Naive thymus-derived CD4-positive, alpha-beta T cell (primary cell): ENCODE measurements around the gene CCDC192. TPM values are rescaled to one million over a fixed set of nuclear protein-coding genes. Genes with fewer than 3 reads are reported as not detected.
A peak's percentile ranks its signal among the peaks of the same experiment; 100 is the strongest.

Experiments used
- ATAC-seq: fragments of 150-1000 bp; cut with Tn5 transposase; 2 replicates; pipeline ENCODE4 v1.10.0; 2021; ENCODE audit warnings: mild to moderate bottlenecking, moderate library complexity
- CTCF ChIA-PET: fragments of 350-600 bp; sonication (Branson Sonifier 250); formaldehyde crosslinking; loops from one replicate; lab custom pipeline; 2021; ENCODE audit warnings: antibody characterized with exemption; lab: Charles Lee
- POLR2A ChIA-PET: fragments of 350-600 bp; sonication (Branson Sonifier 250); formaldehyde crosslinking; loops from one replicate; lab custom pipeline; 2021; ENCODE audit warnings: antibody characterized with exemption, inconsistent platforms; lab: Charles Lee
- DNase-seq, 9 donors: peaks; one replicate each; pipeline versions ENCODE4 v3.0.0 to v3.0.0-alpha.2; 2020 to 2022; ENCODE audit warnings: mixed read lengths in 1 of 9
- H3K27ac ChIP-seq: one replicate; pipeline ENCODE4 v1.7.0; 2013; ENCODE audit warnings: mild to moderate bottlenecking, low read depth, low read length, moderate library complexity
- H3K27me3 ChIP-seq, 2 donors: one replicate each; pipeline ENCODE4 v1.7.0; 2013; ENCODE audit warnings: low read length in 2 of 2, mild to moderate bottlenecking in 2 of 2, moderate library complexity in 2 of 2; ENCODE audit not compliant: control insufficient read depth in 2 of 2, insufficient read depth in 2 of 2
- H3K36me3 ChIP-seq, 3 experiments: 1 replicate in 2 of 3; 2 replicates in 1 of 3; pipeline ENCODE4 v1.7.0; 2013; ENCODE audit warnings: low read length in 3 of 3, mild to moderate bottlenecking in 3 of 3, moderate library complexity in 1 of 3; ENCODE audit not compliant: insufficient read depth in 3 of 3, control insufficient read depth in 2 of 3
- H3K4me1 ChIP-seq, 2 donors: one replicate each; pipeline ENCODE4 v1.7.0; 2013; ENCODE audit warnings: low read length in 2 of 2, mild to moderate bottlenecking in 2 of 2, moderate library complexity in 1 of 2; ENCODE audit not compliant: control insufficient read depth in 2 of 2, insufficient read depth in 2 of 2
- H3K4me3 ChIP-seq: 2 replicates; pipeline ENCODE4 v1.7.0; 2013; ENCODE audit warnings: mild to moderate bottlenecking, low read length
- H3K9me3 ChIP-seq, 3 experiments: 1 replicate in 2 of 3; 2 replicates in 1 of 3; pipeline ENCODE4 v1.7.0; 2013; ENCODE audit warnings: low read length in 3 of 3; ENCODE audit not compliant: control insufficient read depth in 2 of 3
- H3K27ac Mint-ChIP-seq, 9 donors: one replicate each; pipeline ENCODE4 v1.8.0; 2020 to 2022; ENCODE audit warnings: mixed read lengths in 9 of 9, mild to moderate bottlenecking in 8 of 9, moderate library complexity in 5 of 9, inconsistent platforms in 2 of 9
- H3K27me3 Mint-ChIP-seq, 5 donors: one replicate each; pipeline ENCODE4 v1.8.0; 2021 to 2022; ENCODE audit warnings: mixed read lengths in 5 of 5, mild to moderate bottlenecking in 1 of 5
- H3K36me3 Mint-ChIP-seq, 5 donors: one replicate each; pipeline ENCODE4 v1.8.0; 2020 to 2022; ENCODE audit warnings: mixed read lengths in 5 of 5, mild to moderate bottlenecking in 3 of 5, inconsistent platforms in 1 of 5
- H3K4me1 Mint-ChIP-seq, 7 donors: one replicate each; pipeline ENCODE4 v1.8.0; 2020 to 2022; ENCODE audit warnings: mixed read lengths in 7 of 7, mild to moderate bottlenecking in 3 of 7, inconsistent platforms in 1 of 7
- H3K4me3 Mint-ChIP-seq, 10 donors: one replicate each; pipeline ENCODE4 v1.8.0; 2020 to 2022; ENCODE audit warnings: mild to moderate bottlenecking in 10 of 10, mixed read lengths in 10 of 10, moderate library complexity in 6 of 10, inconsistent platforms in 2 of 10
- H3K9me3 Mint-ChIP-seq, 11 donors: one replicate each; pipeline ENCODE4 v1.8.0; 2020 to 2022; ENCODE audit warnings: mixed read lengths in 11 of 11, mild to moderate bottlenecking in 4 of 11, inconsistent platforms in 1 of 11, moderate library complexity in 1 of 11
- intact Hi-C, 2 donors: fragments of 100-400 bp; cut with micrococcal nuclease; formaldehyde crosslinking; loops; one replicate each; pipeline ENCODE4 v1.15.1; 2023
- polyA plus RNA-seq, 2 donors: library from polyadenylated mRNA; unstranded; fragments of 300-500 nt; fragmentation: Illumina TruSeq; gene quantifications; one replicate each; pipeline ENCODE4 v1.2.3, GENCODE V29; 2021
- total RNA-seq, 6 experiments: library from RNA in 5 of 6; stranded (reverse) in 5 of 6; gene quantifications; 1 replicate in 5 of 6; 2 replicates in 1 of 6; pipeline ENCODE4 v1.2.3 and lab custom pipeline; 2021 to 2026

CCDC192 gene
- total and polyA plus RNA-seq, 7 experiments from 2014 or later = not detected

DNA sequence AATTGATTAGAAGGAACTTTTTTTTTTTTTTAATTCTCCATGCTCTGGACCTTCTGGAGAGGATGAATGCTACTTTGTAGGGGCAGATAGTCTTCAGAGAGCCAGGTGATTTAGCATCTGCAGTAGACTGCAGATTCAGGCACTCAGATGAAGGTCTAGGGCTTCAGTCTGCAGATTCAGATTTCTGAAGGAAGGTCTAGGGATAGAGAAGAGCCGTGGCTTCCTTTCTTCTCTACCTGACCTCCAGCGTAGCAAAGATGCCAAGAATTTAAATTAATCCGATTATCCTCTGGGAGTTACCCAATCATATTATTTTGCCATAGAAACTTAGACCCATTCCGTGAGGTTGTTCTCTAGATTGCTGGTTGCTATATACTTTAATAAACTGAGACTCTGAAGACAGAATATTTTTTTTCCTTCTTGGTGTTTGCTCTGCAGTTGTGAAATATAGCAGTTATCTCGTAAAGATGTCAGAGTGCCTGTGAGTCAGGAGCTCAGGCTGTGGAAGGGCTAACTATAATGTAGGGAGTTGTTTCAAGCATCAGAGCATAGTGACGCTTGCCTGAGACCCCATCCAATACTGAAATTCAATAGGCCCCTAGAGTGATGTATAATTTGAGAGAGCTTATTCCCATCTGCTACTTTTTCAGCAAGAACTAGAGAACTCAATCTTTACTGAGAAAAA lies 247.7 kb downstream of the CCDC192 start:
- no peak for ATAC-seq
- CTCF ChIA-PET = no interaction called here
- Mint-ChIP-seq H3K4me1 (no peaks in the 10 kb centered on the region), H3K9me3 (peaks cover 0 to 6% (median 0%) of the 10 kb centered on the region in 11 donors), H3K27me3 (no peaks in the 10 kb centered on the region), H3K27ac (no peak overlapping the region), H3K36me3 (peaks cover 0 to 46% (median 32%) of the 10 kb centered on the region in 5 donors), H3K4me3 (no peak overlapping the region)
- Histone ChIP-seq H3K9me3 (no peaks in the 10 kb centered on the region), H3K27me3 (no peaks in the 10 kb centered on the region), H3K27ac (no peak overlapping the region), H3K36me3 (peaks cover 0 to 3% (median 0%) of the 10 kb centered on the region in 3 experiments), H3K4me3 (no peak overlapping the region), H3K4me1 (no peaks in the 10 kb centered on the region)
- DNase-seq = no peak
- intact Hi-C loops = no loop called here
- POLR2A ChIA-PET = no interaction called here

DNA sequence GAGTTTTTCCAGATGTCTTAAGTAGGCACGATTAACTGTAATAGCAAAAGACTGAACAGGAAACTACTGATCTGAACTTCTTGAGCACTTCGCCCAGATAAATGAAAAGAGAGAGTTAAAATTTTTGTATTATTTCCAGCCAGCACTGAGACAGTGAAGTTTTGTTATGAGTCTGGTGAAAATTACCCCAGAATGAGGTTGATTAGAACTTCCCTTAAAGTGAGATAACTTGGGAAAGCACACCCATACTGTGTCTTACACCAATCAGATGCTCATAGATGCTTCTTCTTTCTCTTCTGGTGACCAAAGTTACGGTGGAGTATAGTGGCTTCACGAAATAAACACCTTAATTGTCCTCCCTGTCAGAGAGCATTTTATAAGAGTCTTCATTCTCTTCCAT lies 248.6 kb downstream of the CCDC192 start:
- Mint-ChIP-seq H3K4me1 (no peaks in the 10 kb centered on the region), H3K4me3 (no peak overlapping the region), H3K27me3 (no peaks in the 10 kb centered on the region), H3K27ac (no peak overlapping the region), H3K9me3 (peaks cover 0 to 6% (median 0%) of the 10 kb centered on the region in 11 donors), H3K36me3 (peaks cover 3 to 55% (median 37%) of the 10 kb centered on the region in 5 donors)
- H3K36me3 ChIP-seq = peaks cover 0 to 3% (median 0%) of the 10 kb centered on the region in 3 experiments
- H3K27me3 ChIP-seq = no peaks in the 10 kb centered on the region
- ChIA-PET POLR2A (no interaction called here), CTCF (no interaction called here)
- no peaks in the 10 kb centered on the region for H3K9me3 ChIP-seq
- intact Hi-C loops = no loop called here
- no peak overlapping the region for H3K4me3 ChIP-seq
- no peaks in the 10 kb centered on the region for H3K4me1 ChIP-seq
- DNase-seq (no peak), ATAC-seq (no peak)
- no peak overlapping the region for H3K27ac ChIP-seq

DNA sequence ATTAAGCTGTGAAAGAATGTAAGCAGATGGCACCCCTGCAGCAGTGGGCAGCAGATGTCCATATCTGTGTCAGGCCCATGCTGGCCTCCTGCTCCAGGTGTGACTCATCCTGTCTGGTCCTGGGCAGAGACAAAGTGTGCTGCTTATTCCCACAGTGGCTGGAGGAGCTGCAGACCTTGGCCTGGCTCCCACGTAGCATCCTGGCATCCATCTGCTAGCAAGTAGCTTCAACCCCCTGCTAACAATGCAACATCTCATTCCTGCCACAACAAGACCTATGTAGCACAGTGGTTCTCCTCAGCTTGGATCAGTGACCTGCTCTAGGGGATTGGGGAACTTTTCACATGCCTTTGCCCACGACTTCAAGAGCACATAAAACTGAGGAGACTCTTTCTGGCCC lies 254.0 kb downstream of the CCDC192 start:
- Histone ChIP-seq H3K27ac (no peak overlapping the region), H3K9me3 (no peaks in the 10 kb centered on the region), H3K4me3 (no peak overlapping the region), H3K27me3 (no peaks in the 10 kb centered on the region), H3K4me1 (no peaks in the 10 kb centered on the region), H3K36me3 (no peaks in the 10 kb centered on the region)
- H3K4me3 Mint-ChIP-seq = no peak overlapping the region
- no peaks in the 10 kb centered on the region for H3K27me3 Mint-ChIP-seq
- ChIA-PET CTCF (no interaction called here), POLR2A (no interaction called here)
- H3K36me3 Mint-ChIP-seq = peaks cover 3 to 41% (median 32%) of the 10 kb centered on the region in 5 donors
- no peak for DNase-seq
- no peak overlapping the region for H3K27ac Mint-ChIP-seq
- intact Hi-C loops = no loop called here
- peaks cover 0 to 6% (median 0%) of the 10 kb centered on the region in 11 donors for H3K9me3 Mint-ChIP-seq
- ATAC-seq = no peak
- H3K4me1 Mint-ChIP-seq = peaks cover 8 to 40% (median 31%) of the 10 kb centered on the region in 7 donors

DNA sequence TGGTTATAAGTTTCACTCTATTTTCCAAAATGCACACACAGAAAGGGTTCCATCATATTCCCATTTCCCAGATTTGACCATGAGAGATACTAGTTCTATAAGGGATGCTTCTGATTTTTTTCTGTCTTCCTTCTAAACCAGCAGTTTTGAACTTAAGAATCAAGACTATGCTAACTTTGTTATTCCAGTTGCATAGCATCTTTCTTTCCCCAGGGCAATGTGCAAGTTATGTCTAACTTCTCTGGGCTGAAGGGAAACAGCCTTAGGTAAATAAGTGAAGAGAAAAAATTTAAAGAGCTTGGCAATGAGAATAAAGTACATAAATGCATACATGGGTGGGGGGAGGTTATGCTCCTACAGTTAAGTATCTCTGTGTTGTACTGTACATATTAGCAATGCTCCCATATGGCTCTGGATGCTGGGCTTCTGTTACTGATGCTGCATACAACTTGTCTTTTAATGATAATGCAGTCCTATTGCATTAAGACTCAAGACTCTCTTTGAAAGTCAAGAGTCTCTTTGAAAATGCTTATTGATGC lies 254.6 kb downstream of the CCDC192 start:
- no peak for ATAC-seq
- peaks cover 3 to 36% (median 30%) of the 10 kb centered on the region in 5 donors for H3K36me3 Mint-ChIP-seq
- Histone ChIP-seq H3K27ac (no peak overlapping the region), H3K27me3 (no peaks in the 10 kb centered on the region), H3K9me3 (no peaks in the 10 kb centered on the region), H3K4me3 (no peak overlapping the region), H3K4me1 (no peaks in the 10 kb centered on the region), H3K36me3 (no peaks in the 10 kb centered on the region)
- no peak overlapping the region for H3K4me3 Mint-ChIP-seq
- no peak for DNase-seq
- peak overlapping the region in 1 of 9 donors; percentile 73 for H3K27ac Mint-ChIP-seq
- POLR2A ChIA-PET = no interaction called here
- CTCF ChIA-PET = no interaction called here
- H3K4me1 Mint-ChIP-seq = peaks cover 8 to 43% (median 31%) of the 10 kb centered on the region in 7 donors
- intact Hi-C loops = no loop called here
- H3K27me3 Mint-ChIP-seq = no peaks in the 10 kb centered on the region
- peaks cover 0 to 6% (median 0%) of the 10 kb centered on the region in 11 donors for H3K9me3 Mint-ChIP-seq

DNA sequence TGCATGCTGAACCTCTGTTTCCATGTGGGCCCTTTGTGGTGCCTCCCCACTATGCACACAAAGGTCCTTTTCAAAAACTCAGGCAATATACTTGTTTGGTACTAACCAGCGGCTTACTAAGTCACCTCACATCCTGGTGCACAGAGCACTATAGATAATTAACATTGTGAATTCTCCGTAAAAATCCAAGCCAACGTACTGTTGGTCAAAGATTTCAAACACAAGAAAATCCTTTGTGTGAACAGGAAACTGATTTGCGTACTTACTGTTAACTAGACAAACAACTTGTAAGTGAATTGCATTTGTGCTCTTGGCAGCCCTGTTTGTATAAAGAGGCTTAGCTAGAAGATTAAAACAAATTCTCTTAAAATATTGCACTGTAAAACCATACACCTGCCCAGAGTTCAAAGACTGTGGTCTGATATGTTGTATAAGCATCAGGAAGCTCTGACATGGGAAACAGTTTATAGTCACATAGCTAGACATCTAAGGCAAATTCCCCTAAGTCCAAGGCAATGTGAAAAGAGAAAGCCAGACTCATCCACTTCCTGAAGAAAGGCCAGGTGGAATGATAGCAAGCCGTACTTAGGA lies 255.3 kb downstream of the CCDC192 start:
- ATAC-seq = no peak
- Histone ChIP-seq H3K27ac (no peak overlapping the region), H3K9me3 (no peaks in the 10 kb centered on the region), H3K4me1 (no peaks in the 10 kb centered on the region), H3K36me3 (no peaks in the 10 kb centered on the region), H3K27me3 (no peaks in the 10 kb centered on the region), H3K4me3 (no peak overlapping the region)
- Mint-ChIP-seq H3K27me3 (no peaks in the 10 kb centered on the region), H3K9me3 (peaks cover 0 to 6% (median 0%) of the 10 kb centered on the region in 11 donors), H3K4me1 (peaks cover 8 to 43% (median 31%) of the 10 kb centered on the region in 7 donors), H3K4me3 (no peak overlapping the region), H3K27ac (peak overlapping the region in 2 of 9 donors; percentile 63 to 73), H3K36me3 (peaks cover 3 to 30% (median 24%) of the 10 kb centered on the region in 5 donors)
- DNase-seq = no peak
- CTCF ChIA-PET = no interaction called here
- POLR2A ChIA-PET = no interaction called here
- intact Hi-C loops = no loop called here

DNA sequence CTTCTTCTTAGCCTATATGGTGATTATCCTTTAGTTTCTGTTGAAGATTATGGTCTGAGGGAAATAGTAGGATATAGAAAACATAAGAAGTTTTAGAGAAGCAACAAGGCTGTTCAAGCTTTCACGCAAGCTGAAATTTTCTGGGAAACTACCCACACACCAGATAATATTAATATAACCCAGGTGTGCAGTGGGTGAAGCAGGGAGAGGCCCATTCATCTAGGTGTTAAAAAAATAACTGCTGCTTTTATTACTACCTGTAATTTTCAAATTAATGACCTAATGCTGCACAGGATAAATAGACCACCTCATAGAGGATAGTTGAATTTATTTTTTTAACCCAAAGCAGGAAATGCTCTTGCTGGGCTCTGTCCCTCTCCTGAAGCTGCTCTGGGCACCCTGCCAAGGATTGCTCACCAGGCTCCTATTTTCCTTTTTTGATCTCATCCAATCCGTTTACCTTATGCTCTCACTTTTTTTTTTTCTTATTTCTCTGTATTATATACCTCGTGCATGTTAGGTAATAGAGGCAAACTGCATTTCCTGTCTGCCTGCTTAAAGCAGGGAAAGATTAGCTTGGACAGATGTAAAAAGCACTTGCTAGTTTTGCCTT lies 256.1 kb downstream of the CCDC192 start:
- CTCF ChIA-PET = no interaction called here

More for the DNA sequence above, 256.1 kb downstream of the CCDC192 start:
- H3K4me3 Mint-ChIP-seq = peak overlapping the region in 2 of 10 donors; percentile 12 to 37
- Histone ChIP-seq H3K9me3 (no peaks in the 10 kb centered on the region), H3K27me3 (no peaks in the 10 kb centered on the region), H3K27ac (no peak overlapping the region), H3K36me3 (no peaks in the 10 kb centered on the region), H3K4me1 (no peaks in the 10 kb centered on the region), H3K4me3 (no peak overlapping the region)
- H3K36me3 Mint-ChIP-seq = peaks cover 3 to 32% (median 25%) of the 10 kb centered on the region in 5 donors
- H3K27me3 Mint-ChIP-seq = no peaks in the 10 kb centered on the region
- peaks cover 8 to 43% (median 31%) of the 10 kb centered on the region in 7 donors for H3K4me1 Mint-ChIP-seq
- DNase-seq (peak in 3 of 9 donors; percentile 5 to 26 (median 8)), ATAC-seq (no peak)
- peak overlapping the region in 4 of 9 donors; percentile 56 to 81 (median 76) for H3K27ac Mint-ChIP-seq
- intact Hi-C loops = no loop called here
- POLR2A ChIA-PET = no interaction called here
- H3K9me3 Mint-ChIP-seq = peaks cover 0 to 6% (median 0%) of the 10 kb centered on the region in 11 donors
